IMR-90 (cell line): ENCODE data around the gene DEFB115. TPM values are rescaled to one million over a fixed set of nuclear protein-coding genes. Genes with fewer than 3 reads are reported as not detected.
A peak's percentile ranks its signal among the peaks of the same experiment; 100 is the strongest.

ENCODE experiments used
- ATAC-seq: fragments of 200-7000 bp; cut with Tn5 transposase; 2 replicates; pipeline ENCODE4 v1.9.1; 2020; ENCODE audit warnings: low read depth, mild to moderate bottlenecking, moderate library complexity
- BruUV-seq: library from RNA; stranded (reverse); fragments of 400-500 nt; replicated peaks from 2 replicates; lab custom pipeline; 2021; lab: Mats Ljungman, UMichigan
- CTCF ChIA-PET: fragments of 300-600 bp; formaldehyde crosslinking; extraction: SDS; loops from one replicate; lab custom pipeline; 2021; ENCODE audit warnings: antibody characterized with exemption; lab: Yijun Ruan, JAX
- POLR2A ChIA-PET: fragments of 300-600 bp; sonication (Branson Sonifier 250); formaldehyde crosslinking; loops from one replicate; lab custom pipeline; 2022; ENCODE audit warnings: antibody characterized with exemption; ENCODE audit not compliant: unreplicated experiment; lab: Charles Lee
- DNase-seq: peaks from one replicate; pipeline ENCODE4 v3.0.0; 2013
- H2AFZ ChIP-seq: replicated peaks from 2 replicates; pipeline ENCODE3; 2013; ENCODE audit warnings: low read length, mild to moderate bottlenecking; ENCODE audit not compliant: poor library complexity
- H2AK5ac ChIP-seq: 2 replicates; pipeline ENCODE4 v1.6.1; 2013; ENCODE audit warnings: low read depth, low read length, inconsistent platforms
- H2AK9ac ChIP-seq: replicated peaks from 2 replicates; pipeline ENCODE3; 2013; ENCODE audit warnings: mild to moderate bottlenecking, low read depth, low read length, moderate library complexity; ENCODE audit not compliant: poor library complexity
- H2BK120ac ChIP-seq: 2 replicates; pipeline ENCODE4 v1.6.1; 2013; ENCODE audit warnings: low read depth, low read length, inconsistent platforms
- H2BK15ac ChIP-seq: 3 replicates; pipeline ENCODE4 v1.6.1; 2013; ENCODE audit warnings: low read depth, low read length, inconsistent platforms
- H2BK20ac ChIP-seq: 2 replicates; pipeline ENCODE4 v1.6.1; 2013; ENCODE audit warnings: low read depth, mild to moderate bottlenecking, inconsistent platforms, low read length, moderate library complexity
- H2BK5ac ChIP-seq: 2 replicates; pipeline ENCODE4 v1.6.1; 2013; ENCODE audit warnings: mild to moderate bottlenecking, low read depth, low read length, inconsistent platforms; ENCODE audit not compliant: poor library complexity, severe bottlenecking
- H3K14ac ChIP-seq: replicated peaks from 2 replicates; pipeline ENCODE4 v1.6.1; 2013; ENCODE audit warnings: low read depth, low read length, inconsistent platforms
- H3K18ac ChIP-seq: 2 replicates; pipeline ENCODE4 v1.6.1; 2013; ENCODE audit warnings: low read depth, low read length, control low read depth
- H3K23ac ChIP-seq: 2 replicates; pipeline ENCODE4 v1.6.1; 2013; ENCODE audit warnings: low read depth, low read length, inconsistent platforms
- H3K27ac ChIP-seq: 2 replicates; pipeline ENCODE4 v1.5.1; 2013; ENCODE audit warnings: mild to moderate bottlenecking, control low read depth, low read length; ENCODE audit not compliant: insufficient read depth
- H3K27me3 ChIP-seq: 2 replicates; pipeline ENCODE4 v1.6.1; 2013; ENCODE audit warnings: low read length; ENCODE audit not compliant: control insufficient read depth, insufficient read depth
- H3K36me3 ChIP-seq: 2 replicates; pipeline ENCODE4 v1.6.1; 2013; ENCODE audit warnings: low read length, mixed read lengths; ENCODE audit not compliant: control insufficient read depth, insufficient read depth
- H3K4ac ChIP-seq: 2 replicates; pipeline ENCODE4 v1.6.1; 2013; ENCODE audit warnings: low read depth, low read length, inconsistent platforms
- H3K4me1 ChIP-seq: 2 replicates; pipeline ENCODE4 v1.6.1; 2013; ENCODE audit warnings: low read length, mixed read lengths; ENCODE audit not compliant: control insufficient read depth, insufficient read depth
- H3K4me2 ChIP-seq: 2 replicates; pipeline ENCODE4 v1.6.1; 2013; ENCODE audit warnings: low read depth, mild to moderate bottlenecking, control low read depth, low read length, moderate library complexity
- H3K4me3 ChIP-seq: 2 replicates; pipeline ENCODE4 v1.5.1; 2013; ENCODE audit warnings: low read depth, mild to moderate bottlenecking, control low read depth, low read length, moderate library complexity; ENCODE audit not compliant: insufficient read depth
- H3K56ac ChIP-seq: 2 replicates; pipeline ENCODE4 v1.6.1; 2013; ENCODE audit warnings: low read length, inconsistent platforms; ENCODE audit not compliant: insufficient read depth; ENCODE audit errors: extremely low read depth
- H3K79me1 ChIP-seq, 2 experiments: 2 replicates each; pipeline ENCODE4 v1.6.1; 2013; ENCODE audit warnings: low read length in 2 of 2, inconsistent platforms in 1 of 2, low read depth in 1 of 2
- H3K9ac ChIP-seq: 2 replicates; pipeline ENCODE4 v1.6.1; 2013; ENCODE audit warnings: low read depth, low read length, control low read depth
- H3K9me1 ChIP-seq: 2 replicates; pipeline ENCODE4 v1.6.1; 2013; ENCODE audit warnings: low read length, inconsistent platforms; ENCODE audit not compliant: insufficient read depth
- H3K9me3 ChIP-seq: 2 replicates; pipeline ENCODE4 v1.6.1; 2013; ENCODE audit warnings: low read length; ENCODE audit not compliant: control insufficient read depth, insufficient read depth
- H4K20me1 ChIP-seq: 2 replicates; pipeline ENCODE4 v1.6.1; 2013; ENCODE audit warnings: low read length, inconsistent platforms; ENCODE audit not compliant: insufficient read depth
- H4K5ac ChIP-seq: 2 replicates; pipeline ENCODE4 v1.6.1; 2013; ENCODE audit warnings: mild to moderate bottlenecking, low read depth, low read length, control low read depth
- H4K8ac ChIP-seq, 2 experiments: 2 replicates each; pipeline ENCODE4 v1.6.1; 2013; ENCODE audit warnings: low read depth in 2 of 2, low read length in 2 of 2, control low read depth in 1 of 2, inconsistent platforms in 1 of 2
- H4K91ac ChIP-seq: 2 replicates; pipeline ENCODE4 v1.6.1; 2013; ENCODE audit warnings: low read depth, low read length, inconsistent platforms; ENCODE audit not compliant: insufficient read depth
- MAZ ChIP-seq: IDR thresholded peaks from 2 replicates; pipeline ENCODE4 v1.6.1; 2012; ENCODE audit warnings: low read depth, mild to moderate bottlenecking, low read length, improper control_type of control experiment, moderate library complexity, borderline replicate concordance
- WGBS, 2 experiments: methylation state at CpG; one replicate each; pipeline versions ENCODE4 v1.1.5 to v1.1.7; 2013; ENCODE audit warnings: missing lambda C conversion rate in 2 of 2; ENCODE audit not compliant: insufficient read length in 1 of 2; ENCODE audit errors: extremely low coverage in 2 of 2; 5-methylcytosine and 5-hydroxymethylcytosine counted together
- dilution Hi-C: fragments of 300-500 bp; cut with HindIII; formaldehyde crosslinking; loops from one replicate; pipeline ENCODE4 v1.14.3; 2018; ENCODE audit warnings: low sequenced_read_pairs; ENCODE audit not compliant: unreplicated experiment
- in situ Hi-C: fragments of 300-500 bp; cut with MboI; formaldehyde crosslinking; loops from 3 replicates; pipeline ENCODE4 v1.14.3; 2019; ENCODE audit warnings: low sequenced_read_pairs, inconsistent platforms, mixed read lengths
- intact Hi-C: fragments of 100-400 bp; cut with micrococcal nuclease; formaldehyde crosslinking; loops from 2 replicates; pipeline ENCODE4 v1.10.0; 2022
- polyA plus RNA-seq, 3 experiments: library from polyadenylated mRNA; depleted of rRNA; stranded (reverse); fragments of >200 nt; gene quantifications; 2 replicates each; pipeline ENCODE4 v1.2.3, GENCODE V29; 2012; ENCODE audit warnings: low replicate concordance in 1 of 3
- total RNA-seq: library from RNA; depleted of rRNA; stranded (reverse); fragments of >200 nt; gene quantifications from 2 replicates; pipeline ENCODE4 v1.2.3, GENCODE V29; 2012

The DEFB115 gene
- total and polyA plus RNA-seq, 2 of the 4 experiments (the other 2 are of a cell fraction), result not detected

- no peak overlapping the region for H3K56ac ChIP-seq
- no peak overlapping the region for H3K4me2 ChIP-seq
- H3K18ac ChIP-seq, result no peak overlapping the region
- no peak for TF ChIP-seq MAZ
- H3K79me1 ChIP-seq, result no peaks in the 10 kb centered on the region
- dilution Hi-C loops (no loop called here), in situ Hi-C loops (no loop called here), intact Hi-C loops (no loop called here)
- H4K91ac ChIP-seq, result no peak overlapping the region
- H2AFZ ChIP-seq, result no peak overlapping the region
- H3K9ac ChIP-seq, result no peak overlapping the region
- no peak overlapping the region for H2AK5ac ChIP-seq
- H3K23ac ChIP-seq, result no peak overlapping the region
- no peak overlapping the region for H2BK20ac ChIP-seq
- H3K9me3 ChIP-seq, result peaks cover 22% of the 10 kb centered on the region
- ATAC-seq (no peak), DNase-seq (no peak)
- H3K4me1 ChIP-seq, result no peaks in the 10 kb centered on the region
- H3K27ac ChIP-seq, result no peak overlapping the region
- H4K8ac ChIP-seq, result no peak overlapping the region
- no peaks in the 10 kb centered on the region for H3K27me3 ChIP-seq
- H3K4me3 ChIP-seq, result no peak overlapping the region
- H3K9me1 ChIP-seq, result no peaks in the 10 kb centered on the region
- H3K14ac ChIP-seq, result no peak overlapping the region
- no peaks in the 10 kb centered on the region for H3K36me3 ChIP-seq
- H2BK5ac ChIP-seq, result peak overlapping the region; percentile 75
- BruUV-seq, result no TSS peak
- H3K4ac ChIP-seq, result no peak overlapping the region
- POLR2A ChIA-PET, result no interaction called here
- no peaks in the 10 kb centered on the region for H4K20me1 ChIP-seq
- H2AK9ac ChIP-seq, result no peak overlapping the region
- CTCF ChIA-PET, result no interaction called here
- 57 to 100% methylated on average over 4 to 8 of the region's 10 CpGs for WGBS, 2 experiments
- H4K5ac ChIP-seq, result no peak overlapping the region
- no peak overlapping the region for H2BK120ac ChIP-seq
- no peak overlapping the region for H2BK15ac ChIP-seq
Measured at GRCh38 chr20:31236953-31237352, 20.5 kb upstream of the DEFB115 start.
